ENCODE data around the gene RCVRN.

Gene RCVRN

GRCh38 chr17:9850151-9850550, 54.9 kb downstream of the RCVRN start:
- DNase-seq (ENCODE audit: low spot score) = no peak
